Endothelial cell of umbilical vein (primary cell): ENCODE results near the gene HIP1. TPM values are rescaled to one million over a fixed set of nuclear protein-coding genes. Genes with fewer than 3 reads are reported as not detected.

Source experiments
- BruUV-seq: library from RNA; stranded (reverse); fragments of 400-500 nt; replicated peaks from 2 replicates; lab custom pipeline; 2021; lab: Mats Ljungman, UMichigan
- CTCF ChIA-PET: fragments of 300-600, 350-600 bp; sonication (Branson Sonifier 250); formaldehyde crosslinking; loops from one replicate; lab custom pipeline; 2021; ENCODE audit warnings: antibody characterized with exemption, inconsistent platforms; lab: Charles Lee
- POLR2A ChIA-PET: fragments of 300-600, 350-600 bp; sonication (Branson Sonifier 250); formaldehyde crosslinking; loops from one replicate; lab custom pipeline; 2021; ENCODE audit warnings: antibody characterized with exemption, inconsistent platforms; lab: Charles Lee
- DNase-seq: peaks from one replicate; pipeline ENCODE4 v3.0.0-alpha.2; 2011; ENCODE audit warnings: low read depth, low spot score
- FAIRE-seq: peaks from 2 replicates; lab custom pipeline; 2011; peaks lifted over from hg19 to GRCh38; lab: Jason Lieb, UNC
- H2AFZ ChIP-seq: 2 replicates; pipeline ENCODE4 v1.6.0; 2012; ENCODE audit warnings: low read depth, low read length, control low read depth, inconsistent platforms
- H3K27ac ChIP-seq: 2 replicates; pipeline ENCODE4 v1.5.1; 2011; ENCODE audit warnings: low read depth, mild to moderate bottlenecking, control low read depth, low read length, moderate library complexity; ENCODE audit not compliant: insufficient read depth
- H3K27me3 ChIP-seq, 2 experiments: 2 replicates each; pipeline versions ENCODE4 v1.6.0 to v1.6.1; 2011; ENCODE audit warnings: low read length in 2 of 2, mixed read lengths in 1 of 2; ENCODE audit not compliant: control insufficient read depth in 2 of 2, insufficient read depth in 2 of 2
- H3K36me3 ChIP-seq, 2 experiments: 2 replicates in 1 of 2; 3 replicates in 1 of 2; pipeline ENCODE4 v1.5.1; 2011; ENCODE audit warnings: low read length in 2 of 2, mild to moderate bottlenecking in 1 of 2, moderate library complexity in 1 of 2; ENCODE audit not compliant: control insufficient read depth in 2 of 2, insufficient read depth in 2 of 2; ENCODE audit errors: extremely low read depth in 1 of 2
- H3K4me1 ChIP-seq: 3 replicates; pipeline ENCODE4 v1.5.1; 2011; ENCODE audit warnings: mild to moderate bottlenecking, low read length; ENCODE audit not compliant: control insufficient read depth, insufficient read depth; ENCODE audit errors: extremely low read depth
- H3K4me2 ChIP-seq: 2 replicates; pipeline ENCODE4 v1.6.1; 2011; ENCODE audit warnings: low read length, control low read depth, mixed read lengths; ENCODE audit not compliant: insufficient read depth
- H3K4me3 ChIP-seq, 3 experiments: fragments of 200-600 bp in 1 of 3; sonication (generic), shearing (Covaris generic) in 1 of 3; replicated peaks in 1 of 3; 2 replicates each; pipeline ENCODE4 v1.5.1; 2011 to 2016; ENCODE audit warnings: control low read depth in 3 of 3, low read length in 3 of 3, mild to moderate bottlenecking in 2 of 3, inconsistent platforms in 1 of 3, low read depth in 1 of 3, moderate library complexity in 1 of 3; ENCODE audit not compliant: insufficient read depth in 1 of 3
- H3K79me2 ChIP-seq: 2 replicates; pipeline ENCODE4 v1.6.0; 2012; ENCODE audit warnings: low read length, inconsistent platforms; ENCODE audit not compliant: control insufficient read depth, insufficient read depth
- H3K9ac ChIP-seq: replicated peaks from 2 replicates; pipeline ENCODE3; 2011; ENCODE audit warnings: low read length, control low read depth; ENCODE audit not compliant: insufficient read depth; ENCODE audit errors: extremely low read depth
- H3K9me1 ChIP-seq: replicated peaks from 3 replicates; pipeline ENCODE4 v1.6.0; 2011; ENCODE audit warnings: mild to moderate bottlenecking, low read length; ENCODE audit not compliant: control insufficient read depth, insufficient read depth; ENCODE audit errors: extremely low read depth
- H3K9me3 ChIP-seq: replicated peaks from 2 replicates; pipeline ENCODE4 v1.5.1; 2012; ENCODE audit warnings: low read length, inconsistent platforms; ENCODE audit not compliant: control insufficient read depth, insufficient read depth
- H4K20me1 ChIP-seq: replicated peaks from 2 replicates; pipeline ENCODE3; 2011; ENCODE audit warnings: mild to moderate bottlenecking, low read length; ENCODE audit not compliant: control insufficient read depth, insufficient read depth; ENCODE audit errors: extremely low read depth
- EZH2 ChIP-seq: IDR thresholded peaks from 2 replicates; pipeline ENCODE4 v1.6.1; 2012; ENCODE audit warnings: borderline replicate concordance, low read depth, mild to moderate bottlenecking, moderate library complexity, low read length, inconsistent platforms; ENCODE audit not compliant: severe bottlenecking
- FOS ChIP-seq: IDR thresholded peaks from 2 replicates; pipeline ENCODE4 v1.6.1; 2011; ENCODE audit warnings: mild to moderate bottlenecking, low read length, moderate library complexity, borderline replicate concordance; ENCODE audit not compliant: insufficient read depth
- GATA2 ChIP-seq: IDR thresholded peaks from 2 replicates; pipeline ENCODE4 v1.7.0; 2011; ENCODE audit warnings: low read depth, mild to moderate bottlenecking, moderate library complexity, mixed read lengths, low read length; ENCODE audit not compliant: insufficient read length, insufficient read depth
- JUN ChIP-seq: IDR thresholded peaks from 2 replicates; pipeline ENCODE4 v1.6.1; 2011; ENCODE audit warnings: borderline replicate concordance, low read depth; ENCODE audit not compliant: insufficient read length, insufficient read depth
- MYC ChIP-seq: IDR thresholded peaks from one replicate; pipeline ENCODE4 v1.6.1; 2011; ENCODE audit warnings: mild to moderate bottlenecking, low read depth, low read length
- POLR2A ChIP-seq: IDR thresholded peaks from 2 replicates; pipeline ENCODE4 v1.6.1; 2012; ENCODE audit warnings: low read depth, mild to moderate bottlenecking, control low read depth, low read length
- POLR2AphosphoS5 ChIP-seq: IDR thresholded peaks from 2 replicates; pipeline ENCODE4 v1.6.1; 2012; ENCODE audit warnings: low read depth, mild to moderate bottlenecking, control low read depth, low read length, moderate library complexity; ENCODE audit not compliant: insufficient read depth
- dilution Hi-C: fragments of 300-500 bp; cut with MboI; formaldehyde crosslinking; loops from one replicate; pipeline ENCODE4 v1.15.0; 2019; ENCODE audit warnings: low sequenced_read_pairs; ENCODE audit not compliant: extremely low pct_ligation_motif_present
- intact Hi-C: fragments of 100-400 bp; cut with micrococcal nuclease; formaldehyde crosslinking; loops from one replicate; pipeline ENCODE4 v1.10.0; 2022
- polyA plus RNA-seq, 4 experiments: library from polyadenylated mRNA; depleted of rRNA in 3 of 4; stranded (reverse) in 3 of 4; unstranded in 1 of 4; fragments of >200 nt; gene quantifications; 2 replicates each; pipeline versions ENCODE4 v1.2.1 to v1.2.3, GENCODE V29; 2011 to 2012; ENCODE audit warnings: missing spikeins in 1 of 4
- total RNA-seq: library from RNA; stranded (reverse); gene quantifications from 2 replicates; pipeline ENCODE4 v1.2.3, GENCODE V29; 2021
- TF ChIP-seq, protein P1 (sequence below), 2 donors: IDR thresholded peaks; 1 replicate in 1 of 2; 2 replicates in 1 of 2; pipeline ENCODE4 v1.5.1; 2011; ENCODE audit warnings: low read length in 2 of 2, mild to moderate bottlenecking in 2 of 2, moderate library complexity in 2 of 2, control low read depth in 1 of 2, inconsistent platforms in 1 of 2, low read depth in 1 of 2; ENCODE audit not compliant: insufficient read depth in 1 of 2; ENCODE audit errors: extremely low read depth in 1 of 2
- TF ChIP-seq, protein P2 (sequence below): IDR thresholded peaks from 2 replicates; pipeline ENCODE4 v1.6.1; 2011; ENCODE audit not compliant: insufficient read depth, insufficient read length

HIP1 gene
- total and polyA plus RNA-seq, 2 donors (not counting 3 experiments of a cell fraction or from before 2014, with no cell fraction given) = 23.7 to 47.6 TPM

DNA sequence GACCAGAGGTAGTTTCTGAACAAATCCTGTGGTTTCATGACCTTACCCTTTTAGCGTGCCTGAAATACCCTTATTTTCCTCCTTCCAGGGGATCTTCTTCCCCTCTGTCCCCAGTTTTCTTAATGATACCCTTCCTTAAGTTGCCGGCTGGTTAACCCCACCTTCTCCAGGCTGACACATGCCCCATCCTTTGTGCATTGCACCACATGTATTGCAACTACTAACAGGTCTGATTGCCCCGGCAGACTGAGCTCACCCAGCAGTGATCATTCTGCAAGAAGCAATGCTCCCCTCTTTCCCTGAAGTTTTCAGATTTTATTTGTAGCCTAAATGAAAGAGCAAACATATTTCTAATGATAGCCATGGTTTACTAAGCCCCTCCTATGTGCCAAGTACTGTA, 108.2 kb downstream of the HIP1 start:
- no peaks in the 10 kb centered on the region for H3K36me3 ChIP-seq
- POLR2A ChIA-PET = no interaction called here
- H3K4me3 ChIP-seq = no peak overlapping the region
- TF ChIP-seq, protein P1, sequence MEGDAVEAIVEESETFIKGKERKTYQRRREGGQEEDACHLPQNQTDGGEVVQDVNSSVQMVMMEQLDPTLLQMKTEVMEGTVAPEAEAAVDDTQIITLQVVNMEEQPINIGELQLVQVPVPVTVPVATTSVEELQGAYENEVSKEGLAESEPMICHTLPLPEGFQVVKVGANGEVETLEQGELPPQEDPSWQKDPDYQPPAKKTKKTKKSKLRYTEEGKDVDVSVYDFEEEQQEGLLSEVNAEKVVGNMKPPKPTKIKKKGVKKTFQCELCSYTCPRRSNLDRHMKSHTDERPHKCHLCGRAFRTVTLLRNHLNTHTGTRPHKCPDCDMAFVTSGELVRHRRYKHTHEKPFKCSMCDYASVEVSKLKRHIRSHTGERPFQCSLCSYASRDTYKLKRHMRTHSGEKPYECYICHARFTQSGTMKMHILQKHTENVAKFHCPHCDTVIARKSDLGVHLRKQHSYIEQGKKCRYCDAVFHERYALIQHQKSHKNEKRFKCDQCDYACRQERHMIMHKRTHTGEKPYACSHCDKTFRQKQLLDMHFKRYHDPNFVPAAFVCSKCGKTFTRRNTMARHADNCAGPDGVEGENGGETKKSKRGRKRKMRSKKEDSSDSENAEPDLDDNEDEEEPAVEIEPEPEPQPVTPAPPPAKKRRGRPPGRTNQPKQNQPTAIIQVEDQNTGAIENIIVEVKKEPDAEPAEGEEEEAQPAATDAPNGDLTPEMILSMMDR (IDR thresholded peaks at IDR 0.05; ENCODE audit: extremely low read depth in 1 of 2, insufficient read depth in 1 of 2, low read depth in 1 of 2, low read length in 2 of 2) = no peak
- no peak for TF ChIP-seq POLR2A
- TF ChIP-seq, protein P2, sequence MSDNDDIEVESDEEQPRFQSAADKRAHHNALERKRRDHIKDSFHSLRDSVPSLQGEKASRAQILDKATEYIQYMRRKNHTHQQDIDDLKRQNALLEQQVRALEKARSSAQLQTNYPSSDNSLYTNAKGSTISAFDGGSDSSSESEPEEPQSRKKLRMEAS = no peak
- no peak for TF ChIP-seq EZH2
- TF ChIP-seq MYC = no peak
- no peak for TF ChIP-seq FOS
- TF ChIP-seq POLR2AphosphoS5 = no peak
- no peak for TF ChIP-seq JUN
- no peak for TF ChIP-seq GATA2
- no peak overlapping the region for H3K4me2 ChIP-seq
- BruUV-seq = no TSS peak
- H3K79me2 ChIP-seq = no peaks in the 10 kb centered on the region
- no peaks in the 10 kb centered on the region for H3K9me1 ChIP-seq
- no peak overlapping the region for H2AFZ ChIP-seq
- FAIRE-seq = no peak
- no peak for DNase-seq
- CTCF ChIA-PET = interaction anchor here (0.7 to 1.7 kb wide), 3 partner anchors 9 to 28 kb away, joined by 3 to 5 read pairs (median 3); no protein-coding TSS in a partner anchor
- no peaks in the 10 kb centered on the region for H3K27me3 ChIP-seq
- H4K20me1 ChIP-seq = no peaks in the 10 kb centered on the region
- dilution Hi-C loops = no loop called here
- H3K9me3 ChIP-seq = no peaks in the 10 kb centered on the region
- H3K9ac ChIP-seq = no peak overlapping the region
- intact Hi-C loops = loop anchor here (10.0 kb wide), 1 partner anchor 106 kb away; no protein-coding TSS in a partner anchor
- H3K4me1 ChIP-seq = no peaks in the 10 kb centered on the region
- H3K27ac ChIP-seq = no peak overlapping the region
